Thyroid gland (tissue), 4 donors: ENCODE data around the gene LAMB1.

ENCODE experiments used
- POLR2A ChIP-seq, 2 donors: fragments of 450-650 bp; IDR thresholded peaks; one replicate each; pipeline ENCODE4 v1.6.1; 2017; ENCODE audit warnings: antibody characterized with exemption in 2 of 2, mild to moderate bottlenecking in 2 of 2, moderate library complexity in 1 of 2
- TF ChIP-seq, protein P1 (sequence below), 6 experiments: fragments of 200-600 bp in 3 of 6; fragments of 450-650 bp in 3 of 6; sonication (generic) in 3 of 6; IDR thresholded peaks; one replicate each; pipeline ENCODE4 v1.5.1; 2016 to 2019; ENCODE audit warnings: antibody characterized with exemption in 6 of 6, mild to moderate bottlenecking in 2 of 6, inconsistent platforms in 1 of 6, moderate library complexity in 1 of 6

DNA sequence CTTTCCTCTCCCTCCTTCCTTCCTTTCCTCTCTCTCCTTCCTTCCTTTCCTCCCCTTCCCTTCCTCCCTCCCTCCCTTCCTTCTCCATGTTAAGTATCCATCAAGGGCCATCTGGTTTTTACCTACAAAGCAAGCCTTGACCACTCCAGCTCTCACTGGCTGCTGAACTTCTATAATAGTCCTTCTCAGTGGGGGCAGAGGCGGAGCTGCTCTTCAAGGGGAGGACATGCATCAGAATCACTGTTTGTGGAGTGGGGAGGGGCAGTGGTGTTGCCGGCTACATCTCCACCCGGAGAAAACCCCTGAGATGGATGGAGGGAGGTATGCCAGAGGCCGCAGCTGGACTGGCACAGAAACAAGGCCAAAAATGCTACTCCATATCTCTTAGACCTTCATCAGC is 25.9 kb downstream of the LAMB1 start:
- TF ChIP-seq, protein P1, sequence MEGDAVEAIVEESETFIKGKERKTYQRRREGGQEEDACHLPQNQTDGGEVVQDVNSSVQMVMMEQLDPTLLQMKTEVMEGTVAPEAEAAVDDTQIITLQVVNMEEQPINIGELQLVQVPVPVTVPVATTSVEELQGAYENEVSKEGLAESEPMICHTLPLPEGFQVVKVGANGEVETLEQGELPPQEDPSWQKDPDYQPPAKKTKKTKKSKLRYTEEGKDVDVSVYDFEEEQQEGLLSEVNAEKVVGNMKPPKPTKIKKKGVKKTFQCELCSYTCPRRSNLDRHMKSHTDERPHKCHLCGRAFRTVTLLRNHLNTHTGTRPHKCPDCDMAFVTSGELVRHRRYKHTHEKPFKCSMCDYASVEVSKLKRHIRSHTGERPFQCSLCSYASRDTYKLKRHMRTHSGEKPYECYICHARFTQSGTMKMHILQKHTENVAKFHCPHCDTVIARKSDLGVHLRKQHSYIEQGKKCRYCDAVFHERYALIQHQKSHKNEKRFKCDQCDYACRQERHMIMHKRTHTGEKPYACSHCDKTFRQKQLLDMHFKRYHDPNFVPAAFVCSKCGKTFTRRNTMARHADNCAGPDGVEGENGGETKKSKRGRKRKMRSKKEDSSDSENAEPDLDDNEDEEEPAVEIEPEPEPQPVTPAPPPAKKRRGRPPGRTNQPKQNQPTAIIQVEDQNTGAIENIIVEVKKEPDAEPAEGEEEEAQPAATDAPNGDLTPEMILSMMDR (IDR thresholded peaks at IDR 0.05): no peak
- TF ChIP-seq POLR2A (IDR thresholded peaks at IDR 0.05): no peak
